Measurements from ENCODE around the gene DNASE1L2. TPM values are rescaled to one million over a fixed set of nuclear protein-coding genes. Genes with fewer than 3 reads are reported as not detected.

Gene DNASE1L2
- total RNA-seq, 2 experiments from 2014 or later = 6.6 to 9.8 TPM

DNA sequence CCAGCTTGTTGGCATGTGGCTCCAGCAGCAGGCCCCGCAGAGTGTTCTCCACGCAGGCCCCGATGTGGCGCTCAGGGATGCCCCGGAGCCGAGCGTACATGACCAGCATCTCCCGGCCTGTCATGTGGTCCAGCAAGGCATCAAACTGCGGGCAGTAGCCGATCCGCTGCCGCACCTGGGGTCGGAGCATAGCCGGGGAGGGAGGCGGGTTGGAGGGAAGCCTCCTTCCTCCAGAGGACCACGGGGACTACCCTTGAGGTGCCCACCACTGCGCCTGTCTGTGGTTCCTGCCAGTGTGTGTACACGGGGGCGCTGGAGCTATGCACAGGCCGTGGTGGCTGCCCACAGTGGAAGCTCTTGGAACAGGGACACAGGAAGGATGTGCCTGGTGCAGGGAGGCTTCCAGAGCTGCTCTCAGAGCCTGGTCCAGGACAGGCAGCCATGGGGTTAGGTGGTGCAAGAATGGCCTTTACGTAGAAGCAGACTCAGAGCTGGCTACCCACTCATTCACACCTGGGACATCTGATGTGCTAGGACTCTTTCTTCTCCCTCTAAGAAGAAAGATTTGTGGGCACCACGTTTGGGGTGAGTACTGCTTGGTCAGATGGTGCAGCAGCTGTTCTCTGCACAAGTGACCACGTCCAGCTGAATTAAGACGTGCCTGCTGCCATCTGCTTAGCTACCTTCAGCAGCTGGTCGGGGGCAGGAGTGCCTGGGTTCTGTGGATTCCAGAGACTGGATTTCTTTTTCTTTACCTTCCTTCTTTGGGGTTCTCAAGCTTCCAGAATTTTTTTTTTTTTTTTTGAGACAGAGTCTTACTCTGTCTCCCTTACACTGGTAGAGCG, 42.9 kb downstream of the DNASE1L2 start:
- TF ChIP-seq, protein P1, sequence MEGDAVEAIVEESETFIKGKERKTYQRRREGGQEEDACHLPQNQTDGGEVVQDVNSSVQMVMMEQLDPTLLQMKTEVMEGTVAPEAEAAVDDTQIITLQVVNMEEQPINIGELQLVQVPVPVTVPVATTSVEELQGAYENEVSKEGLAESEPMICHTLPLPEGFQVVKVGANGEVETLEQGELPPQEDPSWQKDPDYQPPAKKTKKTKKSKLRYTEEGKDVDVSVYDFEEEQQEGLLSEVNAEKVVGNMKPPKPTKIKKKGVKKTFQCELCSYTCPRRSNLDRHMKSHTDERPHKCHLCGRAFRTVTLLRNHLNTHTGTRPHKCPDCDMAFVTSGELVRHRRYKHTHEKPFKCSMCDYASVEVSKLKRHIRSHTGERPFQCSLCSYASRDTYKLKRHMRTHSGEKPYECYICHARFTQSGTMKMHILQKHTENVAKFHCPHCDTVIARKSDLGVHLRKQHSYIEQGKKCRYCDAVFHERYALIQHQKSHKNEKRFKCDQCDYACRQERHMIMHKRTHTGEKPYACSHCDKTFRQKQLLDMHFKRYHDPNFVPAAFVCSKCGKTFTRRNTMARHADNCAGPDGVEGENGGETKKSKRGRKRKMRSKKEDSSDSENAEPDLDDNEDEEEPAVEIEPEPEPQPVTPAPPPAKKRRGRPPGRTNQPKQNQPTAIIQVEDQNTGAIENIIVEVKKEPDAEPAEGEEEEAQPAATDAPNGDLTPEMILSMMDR (conservative IDR thresholded peaks at IDR 0.05; ENCODE audit: low read length) = no peak
- no peak for TF ChIP-seq EZH2phosphoT487 (IDR thresholded peaks at IDR 0.05; ENCODE audit: borderline replicate concordance, low read depth, low read length)
- CTCF ChIA-PET (ENCODE audit: unreplicated experiment) = no interaction called here
- H3K4me3 ChIP-seq (ENCODE audit: low read depth, low read length, poor library complexity, severe bottlenecking) = no peak overlapping the region
- H2AFZ ChIP-seq (ENCODE audit: low read length) = no peak overlapping the region
- H3K9me2 ChIP-seq (ENCODE audit: insufficient read depth, low read length) = no peaks in the 10 kb centered on the region
- H3K27ac ChIP-seq (ENCODE audit: low read depth, low read length, poor library complexity, severe bottlenecking) = no peak overlapping the region
- POLR2A ChIA-PET = no interaction called here
- no peaks in the 10 kb centered on the region for H3K36me3 ChIP-seq (ENCODE audit: insufficient read depth, low read length)
- no TSS peak for BruUV-seq (replicated peaks)
- no peaks in the 10 kb centered on the region for H3K9me3 ChIP-seq (ENCODE audit: low read length)
- intact Hi-C loops (cut with micrococcal nuclease; ENCODE audit: unreplicated experiment) = no loop called here
- H4K20me1 ChIP-seq (ENCODE audit: insufficient read depth, low read length) = no peaks in the 10 kb centered on the region; the same call in 1 of the 2 replicates
- H3K4me2 ChIP-seq (ENCODE audit: low read length) = no peak overlapping the region
- no peak for DNase-seq (ENCODE audit: low spot score)
- no peaks in the 10 kb centered on the region for H3K79me2 ChIP-seq (ENCODE audit: insufficient read depth, low read depth, low read length)
- H3K4me1 ChIP-seq (ENCODE audit: insufficient read depth, low read length, poor library complexity, severe bottlenecking) = no peaks in the 10 kb centered on the region

GRCh38 chr16:2280461-2280860, 44.2 kb downstream of the DNASE1L2 start:
- POLR2A ChIA-PET = no interaction called here
- Histone ChIP-seq H3K79me2 (ENCODE audit: insufficient read depth, low read depth, low read length) (no peaks in the 10 kb centered on the region), H3K4me3 (ENCODE audit: low read depth, low read length, poor library complexity, severe bottlenecking) (no peak overlapping the region), H3K27ac (ENCODE audit: low read depth, low read length, poor library complexity, severe bottlenecking) (no peak overlapping the region), H3K4me2 (ENCODE audit: low read length) (no peak overlapping the region), H3K9me2 (ENCODE audit: insufficient read depth, low read length) (no peaks in the 10 kb centered on the region), H3K36me3 (ENCODE audit: insufficient read depth, low read length) (no peaks in the 10 kb centered on the region), H2AFZ (ENCODE audit: low read length) (no peak overlapping the region), H4K20me1 (ENCODE audit: insufficient read depth, low read length) (no peaks in the 10 kb centered on the region; the same call in 1 of the 2 replicates), H3K4me1 (ENCODE audit: insufficient read depth, low read length, poor library complexity, severe bottlenecking) (no peaks in the 10 kb centered on the region), H3K9me3 (ENCODE audit: low read length) (no peaks in the 10 kb centered on the region)
- BruUV-seq (replicated peaks) = no TSS peak
- intact Hi-C loops (cut with micrococcal nuclease; ENCODE audit: unreplicated experiment) = no loop called here
- DNase-seq (ENCODE audit: low spot score) = no peak
- no peak for TF ChIP-seq EZH2phosphoT487 (IDR thresholded peaks at IDR 0.05; ENCODE audit: borderline replicate concordance, low read depth, low read length)
- TF ChIP-seq, protein P1 (conservative IDR thresholded peaks at IDR 0.05; ENCODE audit: low read length) = no peak
- CTCF ChIA-PET (ENCODE audit: unreplicated experiment) = no interaction called here

DNA sequence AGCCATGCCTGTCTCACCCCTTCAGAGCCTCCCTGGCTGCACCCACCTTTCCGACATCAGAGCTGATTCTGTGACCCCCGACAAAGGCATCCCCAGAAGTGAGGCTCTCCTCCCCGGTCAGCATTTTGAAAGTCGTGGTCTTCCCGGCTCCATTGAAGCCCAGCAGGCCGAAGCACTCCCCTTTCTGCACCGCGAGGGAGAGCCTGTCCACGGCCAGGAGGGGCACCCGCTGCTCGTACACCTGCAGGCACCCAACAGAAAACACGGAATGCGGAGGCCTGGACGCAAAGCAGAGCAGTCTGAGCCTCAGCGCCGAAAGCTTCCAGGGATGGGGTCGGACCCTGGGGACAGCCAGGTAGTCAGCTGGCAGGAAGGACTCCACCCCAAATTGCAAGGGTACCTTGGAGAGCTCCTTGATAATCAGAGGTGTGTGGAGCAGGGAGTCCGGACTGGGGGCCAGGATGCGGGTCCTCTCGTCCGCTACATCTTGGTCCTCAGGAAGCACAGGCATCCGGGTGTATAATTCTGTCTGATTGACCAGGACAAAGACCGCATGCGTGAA, 44.8 kb downstream of the DNASE1L2 start:
- no peak overlapping the region for H3K4me2 ChIP-seq (ENCODE audit: low read length)
- no peaks in the 10 kb centered on the region for H3K9me3 ChIP-seq (ENCODE audit: low read length)
- DNase-seq (ENCODE audit: low spot score) = no peak
- H3K36me3 ChIP-seq (ENCODE audit: insufficient read depth, low read length) = no peaks in the 10 kb centered on the region
- intact Hi-C loops (cut with micrococcal nuclease; ENCODE audit: unreplicated experiment) = no loop called here
- H4K20me1 ChIP-seq (ENCODE audit: insufficient read depth, low read length) = no peaks in the 10 kb centered on the region; the same call in 1 of the 2 replicates
- ChIA-PET CTCF (ENCODE audit: unreplicated experiment) (no interaction called here), POLR2A (no interaction called here)
- H3K4me1 ChIP-seq (ENCODE audit: insufficient read depth, low read length, poor library complexity, severe bottlenecking) = no peaks in the 10 kb centered on the region
- no peak for TF ChIP-seq EZH2phosphoT487 (IDR thresholded peaks at IDR 0.05; ENCODE audit: borderline replicate concordance, low read depth, low read length)
- TF ChIP-seq, protein P1 (conservative IDR thresholded peaks at IDR 0.05; ENCODE audit: low read length) = no peak
- H3K4me3 ChIP-seq (ENCODE audit: low read depth, low read length, poor library complexity, severe bottlenecking) = no peak overlapping the region
- BruUV-seq (replicated peaks) = no TSS peak
- H3K27ac ChIP-seq (ENCODE audit: low read depth, low read length, poor library complexity, severe bottlenecking) = no peak overlapping the region
- no peak overlapping the region for H2AFZ ChIP-seq (ENCODE audit: low read length)
- H3K79me2 ChIP-seq (ENCODE audit: insufficient read depth, low read depth, low read length) = no peaks in the 10 kb centered on the region
- no peaks in the 10 kb centered on the region for H3K9me2 ChIP-seq (ENCODE audit: insufficient read depth, low read length)

Measured in OCI-LY7 (cell line).